Activated gamma-delta T cell (primary cell): ENCODE results near the gene DIS3L2.

ENCODE experiments used
- DNase-seq: peaks from one replicate; lab custom pipeline; 2025; lab: John Stamatoyannopoulos, UW

Gene DIS3L2

GRCh38 chr2:231955758-231956472 lies 5.6 kb upstream of the DIS3L2 start:
- no peak for DNase-seq

DNA sequence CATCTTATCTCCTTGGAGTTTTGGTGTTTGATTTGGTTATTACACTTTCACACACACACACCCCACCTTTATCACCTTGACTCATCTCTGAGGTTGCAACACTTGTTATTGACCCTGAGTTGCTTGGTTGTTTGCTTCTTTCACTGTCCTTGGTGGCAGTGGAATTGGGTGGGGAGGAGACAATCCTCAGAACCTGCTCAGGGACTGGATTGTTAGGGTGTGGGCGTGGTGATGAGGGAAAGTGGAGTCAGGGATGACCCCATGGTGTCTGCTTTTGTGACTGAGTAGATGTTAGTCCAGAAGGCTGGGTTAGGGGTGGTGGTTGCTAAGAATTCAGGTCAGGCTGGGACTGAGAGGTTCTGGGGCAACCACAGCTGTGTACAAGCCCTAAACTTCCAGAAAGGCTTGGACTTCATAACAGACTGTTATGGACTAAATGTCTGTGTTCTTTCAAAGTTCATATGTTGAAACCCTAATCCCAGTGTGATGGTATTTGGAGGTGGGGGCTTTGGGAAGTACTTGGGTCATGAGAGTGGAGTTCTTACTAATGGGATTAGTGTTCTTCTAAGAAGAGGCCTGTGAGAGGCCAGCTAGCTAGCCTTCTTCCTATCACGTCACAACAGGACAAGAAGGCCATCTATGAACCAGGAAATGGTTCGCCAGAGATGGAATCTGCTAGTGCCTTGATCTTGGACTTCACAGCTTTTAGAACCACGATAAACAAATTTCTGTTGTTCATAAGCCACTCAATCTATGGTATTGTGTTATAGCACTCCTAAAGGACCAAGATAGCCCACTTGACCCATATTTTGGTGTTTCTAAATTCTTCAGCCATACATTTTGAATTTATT lies 3.4 kb upstream of the DIS3L2 start:
- DNase-seq = no peak

- DNase-seq = no peak
Measured at GRCh38 chr2:231960810-231961348, 634 bp upstream of the DIS3L2 start.

DNA sequence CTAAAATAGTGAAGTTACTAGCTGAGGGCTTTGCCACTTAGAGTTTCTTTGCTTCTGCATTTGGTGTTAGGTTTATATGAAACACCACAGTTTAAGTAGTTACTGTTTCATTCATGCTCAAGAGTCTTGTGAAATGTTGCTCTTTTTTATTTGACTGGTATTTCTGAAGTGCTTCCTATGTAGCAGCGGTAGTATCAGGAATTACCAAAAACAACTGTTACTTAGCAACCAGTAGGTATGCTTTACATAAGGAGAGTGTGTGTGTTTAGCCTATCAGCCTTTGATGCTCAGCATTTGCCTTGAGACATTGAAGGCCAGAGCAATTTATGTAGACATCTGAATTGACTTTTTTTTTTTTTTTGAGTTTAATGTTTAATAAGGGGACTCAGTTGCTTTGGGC lies 3.6 kb downstream of the DIS3L2 start:
- no peak for DNase-seq

DNA sequence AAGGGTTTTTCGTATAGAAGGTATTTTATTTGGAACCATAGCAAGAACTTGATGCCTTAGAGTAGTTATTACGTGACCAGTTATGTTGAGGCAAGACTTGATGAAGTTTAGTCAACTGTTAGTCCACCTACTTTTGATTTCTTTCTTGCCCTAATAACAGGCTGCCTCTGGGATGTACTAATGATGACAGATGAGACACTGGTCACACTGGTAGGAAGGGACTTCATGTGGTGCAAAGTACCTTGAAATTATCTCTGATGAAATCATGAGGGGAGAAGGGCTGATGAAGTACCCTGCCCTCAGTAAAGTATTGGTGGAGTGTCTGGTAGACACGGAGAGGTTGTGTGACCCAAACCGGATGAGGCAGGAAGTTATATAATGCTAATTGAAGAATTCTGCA lies 5.4 kb downstream of the DIS3L2 start:
- no peak for DNase-seq

GRCh38 chr2:231968820-231969219 lies 7.3 kb downstream of the DIS3L2 start:
- no peak for DNase-seq

DNA sequence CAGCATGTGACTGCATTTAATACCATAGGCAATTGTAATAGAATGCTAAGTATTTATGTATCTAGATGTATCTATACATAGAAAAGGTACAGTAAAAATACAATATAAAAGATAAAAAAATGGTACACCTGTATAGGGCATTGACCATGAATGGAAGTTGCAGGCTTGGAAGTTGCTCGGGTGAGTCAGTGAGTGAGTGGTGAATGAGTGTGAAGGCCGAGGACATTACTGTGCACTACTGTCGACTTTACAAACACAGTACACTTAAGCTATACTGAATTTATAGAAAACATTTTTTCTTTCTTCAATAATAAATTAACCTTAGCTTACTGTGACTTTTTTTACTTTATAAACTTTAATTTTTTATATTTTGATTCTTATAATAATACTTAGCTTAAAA lies 8.9 kb downstream of the DIS3L2 start:
- DNase-seq = no peak

DNA sequence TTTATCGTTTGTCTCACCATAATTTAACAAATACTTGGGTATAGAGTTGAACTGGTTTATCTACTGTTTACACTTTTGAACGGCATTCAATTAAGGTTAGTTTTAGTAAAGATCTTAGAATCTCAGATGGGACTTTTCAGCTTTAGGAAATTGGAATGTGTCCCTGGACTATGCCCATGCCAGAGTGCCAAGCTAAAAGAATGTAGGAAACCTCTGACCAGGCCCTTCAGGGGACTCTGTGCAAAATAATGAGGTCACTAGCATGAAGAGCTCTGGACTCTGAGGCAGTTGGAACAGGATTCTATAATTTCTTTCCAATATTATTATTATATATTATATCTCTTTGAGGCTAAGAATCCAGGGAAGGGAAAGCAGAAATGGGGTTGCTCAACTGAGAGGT lies 13.5 kb downstream of the DIS3L2 start:
- no peak for DNase-seq

GRCh38 chr2:231977430-231977829 lies 15.9 kb downstream of the DIS3L2 start:
- DNase-seq = no peak

DNA sequence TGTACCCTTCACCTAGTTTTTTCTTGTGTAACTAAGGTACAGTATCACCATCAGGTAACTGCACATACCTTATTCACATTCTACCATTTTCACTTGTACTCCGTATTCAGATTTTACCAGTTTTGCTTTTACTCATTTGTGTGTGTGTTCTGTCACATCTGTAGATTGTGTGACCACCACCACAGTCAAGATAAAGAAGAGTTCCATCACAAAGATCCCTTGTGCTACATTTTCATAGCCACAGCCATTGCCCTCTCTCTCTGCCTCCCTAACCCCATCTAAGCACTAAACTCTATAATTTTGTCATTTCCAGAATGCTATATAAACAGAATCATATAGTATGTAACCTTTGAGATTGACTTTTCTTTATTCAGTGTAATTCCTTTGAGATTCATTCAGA lies 23.5 kb downstream of the DIS3L2 start:
- DNase-seq = no peak

DNA sequence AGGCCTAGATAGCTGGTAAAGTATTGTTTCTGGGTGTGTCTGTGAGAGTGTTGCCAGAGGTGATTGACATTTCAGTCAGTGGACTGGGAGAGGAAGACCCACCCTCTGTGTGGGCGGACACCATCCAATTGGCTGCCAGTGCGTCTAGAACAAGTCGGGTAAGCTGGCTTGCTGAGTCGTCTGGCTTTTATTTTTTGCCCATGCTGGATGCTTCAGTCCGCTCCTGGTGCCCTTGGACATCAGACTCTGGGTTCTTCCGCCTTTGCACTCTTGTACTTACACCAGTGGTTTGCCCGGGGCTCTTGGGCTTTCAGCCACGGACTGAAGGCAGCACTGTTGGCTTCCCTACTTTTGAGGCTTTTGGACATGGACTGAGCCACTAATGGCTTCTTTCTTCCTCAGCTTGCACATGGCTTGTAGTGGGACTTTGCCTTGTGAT lies 24.3 kb downstream of the DIS3L2 start:
- no peak for DNase-seq

DNA sequence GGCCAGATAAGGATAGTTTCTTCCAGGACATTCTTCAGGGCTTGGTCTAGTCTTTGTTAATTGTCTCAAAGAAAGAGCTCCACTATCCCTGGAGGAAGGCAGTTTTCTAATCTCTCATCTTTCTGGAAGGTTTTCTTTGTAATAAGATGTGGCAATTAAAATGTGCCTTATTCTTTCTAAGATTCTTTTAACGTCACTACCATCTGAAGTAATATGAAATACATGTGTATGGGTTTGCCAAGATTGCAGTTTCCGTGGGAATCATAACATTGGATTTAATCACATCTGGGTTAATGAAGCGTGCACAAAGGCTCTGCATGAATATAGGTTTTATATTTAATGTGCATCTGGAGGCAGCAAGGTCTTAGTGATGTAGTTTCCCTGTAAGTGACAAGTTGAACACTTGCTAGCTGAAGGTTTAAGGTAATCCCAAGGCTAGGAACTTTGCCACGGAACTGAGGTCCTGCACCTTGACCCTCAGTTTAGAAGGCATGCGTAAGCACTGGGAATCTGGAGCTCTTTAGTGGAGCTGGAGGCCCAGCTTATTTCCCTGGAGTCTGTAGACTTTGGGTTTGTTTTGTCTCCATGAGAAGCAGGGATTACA lies 25.7 kb downstream of the DIS3L2 start:
- no peak for DNase-seq

DNA sequence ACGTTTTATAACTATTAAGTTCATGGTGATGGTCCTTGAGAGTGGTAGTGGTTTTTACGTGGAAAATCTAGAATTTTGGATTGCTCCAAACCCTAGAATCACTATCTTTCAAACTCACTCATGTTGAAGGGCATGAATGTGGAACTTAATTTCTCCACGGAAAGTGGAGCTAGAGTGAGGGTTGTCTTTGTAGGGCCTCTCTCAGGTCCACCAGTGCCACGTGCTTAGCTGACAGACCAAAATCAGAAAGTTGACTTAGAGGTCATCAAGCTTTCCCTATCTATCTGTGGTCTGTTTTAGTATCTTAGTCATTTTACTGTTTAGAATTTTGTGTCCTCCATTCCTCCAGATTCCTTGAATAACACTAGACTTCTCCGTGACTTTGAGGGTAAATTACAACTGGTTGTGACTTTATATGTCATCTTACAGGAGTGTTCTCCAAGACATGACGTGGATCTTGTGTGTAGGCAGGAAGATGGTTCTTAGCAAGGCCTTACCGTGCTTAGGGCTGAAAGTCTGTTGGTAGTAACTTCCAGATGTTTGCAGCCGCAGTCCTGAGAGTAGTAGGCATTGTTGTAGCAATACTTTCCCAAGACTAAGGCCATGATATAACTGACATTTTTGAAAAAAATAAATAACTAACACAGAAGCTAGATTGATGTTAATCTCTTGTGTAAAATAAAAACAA lies 26.8 kb downstream of the DIS3L2 start:
- DNase-seq = no peak

- DNase-seq = no peak
Measured at GRCh38 chr2:231991664-231992063, 30.2 kb downstream of the DIS3L2 start.

GRCh38 chr2:231992888-231993287 lies 31.4 kb downstream of the DIS3L2 start:
- no peak for DNase-seq

GRCh38 chr2:231996797-231997540 lies 35.5 kb downstream of the DIS3L2 start:
- DNase-seq = no peak

DNA sequence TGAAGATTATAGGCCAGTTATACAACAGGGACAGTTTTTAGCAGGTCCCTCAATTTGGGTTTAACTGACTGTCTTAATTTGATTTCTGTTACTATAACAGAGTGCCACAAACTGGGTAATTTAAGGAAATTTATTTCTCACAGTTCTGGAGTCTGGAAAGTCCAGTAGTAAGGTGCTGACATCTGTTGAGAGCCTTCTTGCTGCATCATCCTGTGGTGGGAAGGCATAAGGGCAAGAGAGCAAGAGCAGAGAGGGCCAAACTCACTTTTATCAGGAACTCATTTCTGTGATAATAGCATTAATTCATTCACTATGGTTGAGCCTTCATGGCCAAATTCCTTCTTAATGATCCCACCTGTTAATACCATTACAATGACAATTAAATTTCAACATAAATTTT lies 36.5 kb downstream of the DIS3L2 start:
- no peak for DNase-seq

DNA sequence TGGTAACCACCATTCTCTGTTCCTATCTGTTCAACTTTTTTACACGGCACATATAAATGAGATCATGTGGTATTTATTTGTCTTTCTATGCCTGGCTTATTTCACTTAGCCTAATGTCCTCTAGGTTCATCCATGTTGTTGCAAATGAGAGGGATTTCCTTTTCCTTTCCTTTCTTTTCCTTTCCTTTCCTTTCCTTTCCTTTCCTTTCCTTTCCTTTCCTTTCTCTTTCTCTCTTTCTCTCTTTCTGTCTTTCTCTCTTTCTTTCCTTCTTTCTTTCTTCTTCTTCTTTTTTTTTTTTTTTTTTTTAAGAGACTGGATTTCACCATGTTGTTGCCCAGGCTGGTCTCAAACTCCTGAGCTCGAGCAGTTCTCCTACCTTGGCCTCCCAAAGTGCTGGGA lies 38.9 kb downstream of the DIS3L2 start:
- DNase-seq = no peak

GRCh38 chr2:232001073-232001472 lies 39.6 kb downstream of the DIS3L2 start:
- DNase-seq = no peak

DNA sequence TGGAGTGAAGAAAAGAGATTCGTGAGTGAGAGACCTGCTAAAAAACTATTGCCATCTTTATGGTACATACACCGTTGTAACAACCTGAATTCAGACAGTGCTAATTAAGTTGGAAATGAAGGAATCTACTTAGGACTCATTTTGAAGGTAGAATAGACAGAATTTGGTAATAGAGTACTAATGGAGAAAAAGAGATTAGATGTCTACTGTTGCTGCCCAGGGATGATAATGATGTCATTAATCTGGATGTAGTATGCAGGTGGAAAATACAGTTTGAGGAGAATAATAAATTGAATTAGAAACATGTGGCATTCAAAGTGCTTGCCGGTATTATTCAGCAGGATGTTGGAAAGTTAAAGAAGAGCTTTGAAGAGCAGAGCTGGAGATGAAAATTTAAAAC lies 44.7 kb downstream of the DIS3L2 start:
- no peak for DNase-seq

DNA sequence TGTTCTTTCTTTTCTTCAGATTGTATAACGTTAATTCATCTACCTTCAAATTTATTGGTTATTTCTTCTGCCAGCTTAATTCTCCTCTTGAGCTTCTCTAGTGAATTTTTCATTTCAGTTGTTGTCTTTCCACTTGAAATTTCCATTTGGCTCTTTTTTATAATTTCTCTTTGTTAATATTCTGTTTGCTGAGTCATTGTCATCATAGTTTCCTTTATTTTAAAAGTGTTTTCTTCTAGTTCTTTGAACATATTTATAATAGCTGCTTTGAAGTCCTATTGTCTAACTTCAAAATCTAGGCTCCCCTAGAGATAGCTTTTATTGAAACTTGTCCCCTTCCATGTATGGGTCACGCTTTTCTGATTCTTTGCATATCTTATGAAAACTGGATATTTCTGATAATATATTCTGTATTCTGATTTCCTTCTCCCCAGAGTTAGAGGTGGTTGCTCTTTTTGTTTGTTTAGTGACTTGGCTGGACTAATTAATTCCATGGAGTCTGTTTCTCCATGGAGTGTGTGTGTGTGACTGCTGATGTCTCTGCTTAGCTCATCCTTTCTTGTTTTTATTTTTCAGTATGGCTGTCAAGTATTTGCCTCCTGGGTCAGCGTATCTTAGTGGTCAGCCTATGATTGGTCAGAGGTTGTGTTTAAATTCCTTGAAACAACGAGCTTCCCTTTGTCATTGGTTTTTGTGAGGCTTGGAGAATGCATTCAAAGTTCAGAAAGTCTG lies 47.6 kb downstream of the DIS3L2 start:
- DNase-seq = no peak
